ENCODE data around the gene TNXB. TPM values are rescaled to one million over a fixed set of nuclear protein-coding genes. Genes with fewer than 3 reads are reported as not detected.

Gene TNXB
- total and polyA plus RNA-seq, 9 of the 15 experiments (the other 6 are each of a cell fraction or from before 2014, with no cell fraction given): 0.14 to 28.1 (median 12.4) TPM

- no peak for TF ChIP-seq ZNF655 (CRISPR knock-in tag; IDR thresholded peaks at IDR 0.05)
- TF ChIP-seq SPI1 (IDR thresholded peaks at IDR 0.05; ENCODE audit: borderline replicate concordance, low read depth, low read length): peak; percentile 42; the same call in 1 of the 2 replicates
- no peak for TF ChIP-seq HOMEZ (CRISPR knock-in tag; IDR thresholded peaks at IDR 0.05)
- no peak for TF ChIP-seq ILF3 (IDR thresholded peaks at IDR 0.05; ENCODE audit: borderline replicate concordance)
- TF ChIP-seq VEZF1 (CRISPR knock-in tag; IDR thresholded peaks at IDR 0.05): peak; percentile 55
- no peak for TF ChIP-seq CHD2 (IDR thresholded peaks at IDR 0.05; ENCODE audit: low read depth, low read length)
- no peak for TF ChIP-seq ZNF77 (CRISPR knock-in tag; IDR thresholded peaks at IDR 0.05)
- TF ChIP-seq ZEB2 (IDR thresholded peaks at IDR 0.05): 0 out of 2 replicates have a peak, but pooled peaks have one; percentile 29
- TF ChIP-seq ZBTB8A (IDR thresholded peaks at IDR 0.05; ENCODE audit: partially characterized antibody): no peak
- no peak for TF ChIP-seq ZBTB12 (CRISPR knock-in tag; IDR thresholded peaks at IDR 0.05)
- peak; percentile 44; the same call in 1 of the 2 replicates for TF ChIP-seq ZNF511 (CRISPR knock-in tag; IDR thresholded peaks at IDR 0.05)
- TF ChIP-seq ARNT (IDR thresholded peaks at IDR 0.05): no peak
- TF ChIP-seq ZBTB1 (CRISPR knock-in tag; IDR thresholded peaks at IDR 0.05; ENCODE audit: borderline replicate concordance, low read depth): no peak
- no peak for TF ChIP-seq KDM1A (IDR thresholded peaks at IDR 0.05)
- no peak for TF ChIP-seq SNAPC5 (CRISPR knock-in tag; IDR thresholded peaks at IDR 0.05)
- no peak for TF ChIP-seq POLR2G (IDR thresholded peaks at IDR 0.05; ENCODE audit: low read depth, low read length)
- TF ChIP-seq MAFG (tag; conservative IDR thresholded peaks at IDR 0.05): no peak
- TF ChIP-seq IRF1 (CRISPR knock-in tag; IDR thresholded peaks at IDR 0.05; ENCODE audit: borderline replicate concordance): no peak
- no peak for TF ChIP-seq TEAD4 (IDR thresholded peaks at IDR 0.05; ENCODE audit: low read length)
- TF ChIP-seq TEAD4 (CRISPR knock-in tag; IDR thresholded peaks at IDR 0.05; ENCODE audit: borderline replicate concordance): no peak
- TF ChIP-seq E2F3 (CRISPR knock-in tag; IDR thresholded peaks at IDR 0.05): no peak
- TF ChIP-seq EHMT2 (IDR thresholded peaks at IDR 0.05): no peak
These were observed 27.8 kb downstream of the TNXB start (continued) for GRCh38 chr6:32081168-32081990.

Data from K562 (cell line).